Right lobe of liver (tissue), 4 donors: ENCODE measurements around the gene MAEA.

Experiments
- POLR2A ChIP-seq: fragments of 450-650 bp; IDR thresholded peaks from one replicate; pipeline ENCODE4 v1.6.1; 2017; ENCODE audit warnings: antibody characterized with exemption, mild to moderate bottlenecking
- TF ChIP-seq, protein P1 (sequence below), 4 donors: fragments of 200-600 bp in 3 of 4; fragments of 450-650 bp in 1 of 4; IDR thresholded peaks; one replicate each; pipeline versions ENCODE4 v1.5.1 to v1.8.0; 2016 to 2022; ENCODE audit warnings: antibody characterized with exemption in 4 of 4, mild to moderate bottlenecking in 2 of 4
- donor health status: DM: no; HTN: no; CAD: no.
- donor health status: DM: no; HTN: no; CAD: no.
- donor health status: DM: no; HTN: yes; CAD: no.

DNA sequence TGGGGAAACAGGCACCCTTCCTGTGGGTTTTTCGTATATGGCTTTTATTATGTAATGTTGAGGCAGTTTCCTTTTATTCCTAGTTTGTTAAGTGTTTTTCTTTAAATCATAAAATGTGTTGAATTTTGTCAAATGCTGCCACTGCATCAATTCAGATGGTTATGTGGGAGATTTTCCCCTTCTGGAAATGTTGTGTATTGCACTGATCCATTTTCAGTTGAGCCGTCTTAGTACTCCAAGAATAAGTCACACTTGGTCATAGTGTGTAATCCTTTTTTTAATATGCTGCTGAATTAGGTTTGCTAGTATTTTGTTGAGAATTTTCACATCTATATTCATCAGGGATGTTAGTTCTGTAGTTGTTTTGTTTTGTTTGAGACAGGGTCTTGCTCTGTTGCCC lies 31.2 kb upstream of the MAEA start:
- TF ChIP-seq, protein P1, sequence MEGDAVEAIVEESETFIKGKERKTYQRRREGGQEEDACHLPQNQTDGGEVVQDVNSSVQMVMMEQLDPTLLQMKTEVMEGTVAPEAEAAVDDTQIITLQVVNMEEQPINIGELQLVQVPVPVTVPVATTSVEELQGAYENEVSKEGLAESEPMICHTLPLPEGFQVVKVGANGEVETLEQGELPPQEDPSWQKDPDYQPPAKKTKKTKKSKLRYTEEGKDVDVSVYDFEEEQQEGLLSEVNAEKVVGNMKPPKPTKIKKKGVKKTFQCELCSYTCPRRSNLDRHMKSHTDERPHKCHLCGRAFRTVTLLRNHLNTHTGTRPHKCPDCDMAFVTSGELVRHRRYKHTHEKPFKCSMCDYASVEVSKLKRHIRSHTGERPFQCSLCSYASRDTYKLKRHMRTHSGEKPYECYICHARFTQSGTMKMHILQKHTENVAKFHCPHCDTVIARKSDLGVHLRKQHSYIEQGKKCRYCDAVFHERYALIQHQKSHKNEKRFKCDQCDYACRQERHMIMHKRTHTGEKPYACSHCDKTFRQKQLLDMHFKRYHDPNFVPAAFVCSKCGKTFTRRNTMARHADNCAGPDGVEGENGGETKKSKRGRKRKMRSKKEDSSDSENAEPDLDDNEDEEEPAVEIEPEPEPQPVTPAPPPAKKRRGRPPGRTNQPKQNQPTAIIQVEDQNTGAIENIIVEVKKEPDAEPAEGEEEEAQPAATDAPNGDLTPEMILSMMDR (IDR thresholded peaks at IDR 0.05): no peak
- TF ChIP-seq POLR2A: no peak
